ENCODE measurements around the gene TALDO1.

TALDO1 gene

GRCh38 chr11:766106-766935 is 19.1 kb downstream of the TALDO1 start:
- peaks cover 3% of the 10 kb centered on the region for H4K20me1 ChIP-seq (ENCODE audit: insufficient read depth, low read length, poor library complexity, severe bottlenecking)
- H3K4me1 ChIP-seq (ENCODE audit: insufficient read depth, low read length, poor library complexity, severe bottlenecking), result no peaks in the 10 kb centered on the region
- H3K9ac ChIP-seq (ENCODE audit: low read depth, low read length, poor library complexity, severe bottlenecking), result no peak overlapping the region
- H3F3A ChIP-seq (ENCODE audit: low read depth), result no peaks in the 10 kb centered on the region
- H3K9me2 ChIP-seq (replicated peaks; ENCODE audit: low read depth, low read length), result no peaks in the 10 kb centered on the region
- H3K4me3 ChIP-seq (ENCODE audit: low read length, poor library complexity, severe bottlenecking), result no peak overlapping the region
- H3K4me2 ChIP-seq (ENCODE audit: low read depth, low read length, poor library complexity, severe bottlenecking), result no peak overlapping the region
- peaks cover 1% of the 10 kb centered on the region; the same call in 1 of the 2 replicates for H3K79me2 ChIP-seq (ENCODE audit: insufficient read depth, low read length)
- no peak for TF ChIP-seq CTCF (conservative IDR thresholded peaks at IDR 0.05; ENCODE audit: low read length)
- no peak for TF ChIP-seq EZH2phosphoT487 (IDR thresholded peaks at IDR 0.05; ENCODE audit: borderline replicate concordance)
- no peaks in the 10 kb centered on the region for H3K9me3 ChIP-seq (ENCODE audit: insufficient read depth, low read depth, low read length)
- no peaks in the 10 kb centered on the region for H3K27me3 ChIP-seq (ENCODE audit: insufficient read depth, low read length, poor library complexity, severe bottlenecking)
- H3K36me3 ChIP-seq (ENCODE audit: insufficient read depth, low read length), result peaks cover 56% of the 10 kb centered on the region; the same call in 1 of the 2 replicates
- H2AFZ ChIP-seq (ENCODE audit: low read length), result no peak overlapping the region

GRCh38 chr11:766936-767210 is 19.6 kb downstream of the TALDO1 start:
- peaks cover 4% of the 10 kb centered on the region; the same call in 1 of the 2 replicates for H3K79me2 ChIP-seq (ENCODE audit: insufficient read depth, low read length)
- no peak overlapping the region for H2AFZ ChIP-seq (ENCODE audit: low read length)
- no peaks in the 10 kb centered on the region for H3K27me3 ChIP-seq (ENCODE audit: insufficient read depth, low read length, poor library complexity, severe bottlenecking)
- peaks cover 5% of the 10 kb centered on the region for H4K20me1 ChIP-seq (ENCODE audit: insufficient read depth, low read length, poor library complexity, severe bottlenecking)
- peaks cover 2% of the 10 kb centered on the region for H3K4me1 ChIP-seq (ENCODE audit: insufficient read depth, low read length, poor library complexity, severe bottlenecking)
- TF ChIP-seq CTCF (conservative IDR thresholded peaks at IDR 0.05; ENCODE audit: low read length) (no peak), EZH2phosphoT487 (IDR thresholded peaks at IDR 0.05; ENCODE audit: borderline replicate concordance) (no peak)
- H3K9me3 ChIP-seq (ENCODE audit: insufficient read depth, low read depth, low read length), result no peaks in the 10 kb centered on the region
- H3K4me3 ChIP-seq (ENCODE audit: low read length, poor library complexity, severe bottlenecking), result no peak overlapping the region
- no peaks in the 10 kb centered on the region for H3K9me2 ChIP-seq (replicated peaks; ENCODE audit: low read depth, low read length)
- no peaks in the 10 kb centered on the region for H3F3A ChIP-seq (ENCODE audit: low read depth)
- H3K36me3 ChIP-seq (ENCODE audit: insufficient read depth, low read length), result peaks cover 50% of the 10 kb centered on the region; the same call in 1 of the 2 replicates
- H3K4me2 ChIP-seq (ENCODE audit: low read depth, low read length, poor library complexity, severe bottlenecking), result no peak overlapping the region
- H3K9ac ChIP-seq (ENCODE audit: low read depth, low read length, poor library complexity, severe bottlenecking), result no peak overlapping the region

- Histone ChIP-seq H3K79me2 (ENCODE audit: insufficient read depth, low read length) (peaks cover 4% of the 10 kb centered on the region; the same call in 1 of the 2 replicates), H2AFZ (ENCODE audit: low read length) (no peak overlapping the region), H3K36me3 (ENCODE audit: insufficient read depth, low read length) (peaks cover 47% of the 10 kb centered on the region; the same call in 1 of the 2 replicates), H3K4me3 (ENCODE audit: low read length, poor library complexity, severe bottlenecking) (no peak overlapping the region), H3K4me2 (ENCODE audit: low read depth, low read length, poor library complexity, severe bottlenecking) (no peak overlapping the region), H3F3A (ENCODE audit: low read depth) (no peaks in the 10 kb centered on the region), H3K9me3 (ENCODE audit: insufficient read depth, low read depth, low read length) (no peaks in the 10 kb centered on the region), H3K4me1 (ENCODE audit: insufficient read depth, low read length, poor library complexity, severe bottlenecking) (peaks cover 2% of the 10 kb centered on the region), H3K9ac (ENCODE audit: low read depth, low read length, poor library complexity, severe bottlenecking) (no peak overlapping the region), H4K20me1 (ENCODE audit: insufficient read depth, low read length, poor library complexity, severe bottlenecking) (peaks cover 5% of the 10 kb centered on the region), H3K27me3 (ENCODE audit: insufficient read depth, low read length, poor library complexity, severe bottlenecking) (no peaks in the 10 kb centered on the region), H3K9me2 (replicated peaks; ENCODE audit: low read depth, low read length) (no peaks in the 10 kb centered on the region)
- no peak for TF ChIP-seq CTCF (conservative IDR thresholded peaks at IDR 0.05; ENCODE audit: low read length)
Measured at GRCh38 chr11:767238-767637, 20.0 kb downstream of the TALDO1 start.

Measured in Loucy (cell line).